Hepatocyte (in vitro differentiated cells): ENCODE data around the gene PSMA3.

Experiments used
- EZH2 ChIP-seq: fragments of 200-600 bp; sonication (generic); IDR thresholded peaks from 2 replicates; pipeline ENCODE4 v1.6.1; 2016; ENCODE audit warnings: antibody characterized with exemption, mild to moderate bottlenecking, borderline replicate concordance
- EZH2phosphoT487 ChIP-seq: fragments of 200-600 bp; sonication (generic); IDR thresholded peaks from one replicate; pipeline ENCODE4 v1.6.1; 2018; ENCODE audit warnings: antibody characterized with exemption, mild to moderate bottlenecking, low read depth, moderate library complexity; ENCODE audit not compliant: unreplicated experiment, severe bottlenecking
- TF ChIP-seq, protein P1 (sequence below): fragments of 200-600 bp; sonication (generic); IDR thresholded peaks from 2 replicates; pipeline ENCODE4 v1.5.1; 2016; ENCODE audit warnings: antibody characterized with exemption, mild to moderate bottlenecking; ENCODE audit not compliant: poor library complexity

DNA sequence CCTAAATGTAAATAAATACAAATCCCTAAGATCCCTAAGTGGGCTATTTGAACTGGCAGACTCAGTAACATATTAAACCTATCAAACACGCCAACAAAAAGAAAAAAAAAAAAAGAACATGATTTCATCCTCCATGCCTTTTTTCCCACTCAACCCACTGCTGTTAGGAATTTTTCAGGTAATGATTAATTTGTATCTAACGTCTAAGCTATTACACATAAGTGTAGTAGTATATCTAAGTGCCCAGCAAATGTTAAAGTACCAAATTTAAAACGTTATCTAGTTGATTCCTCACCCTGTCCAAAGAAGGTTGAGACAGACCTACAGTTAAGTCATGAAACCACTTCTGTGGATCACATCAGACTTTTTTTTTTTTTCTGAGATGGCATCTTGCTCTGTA lies 37.3 kb downstream of the PSMA3 start:
- TF ChIP-seq, protein P1, sequence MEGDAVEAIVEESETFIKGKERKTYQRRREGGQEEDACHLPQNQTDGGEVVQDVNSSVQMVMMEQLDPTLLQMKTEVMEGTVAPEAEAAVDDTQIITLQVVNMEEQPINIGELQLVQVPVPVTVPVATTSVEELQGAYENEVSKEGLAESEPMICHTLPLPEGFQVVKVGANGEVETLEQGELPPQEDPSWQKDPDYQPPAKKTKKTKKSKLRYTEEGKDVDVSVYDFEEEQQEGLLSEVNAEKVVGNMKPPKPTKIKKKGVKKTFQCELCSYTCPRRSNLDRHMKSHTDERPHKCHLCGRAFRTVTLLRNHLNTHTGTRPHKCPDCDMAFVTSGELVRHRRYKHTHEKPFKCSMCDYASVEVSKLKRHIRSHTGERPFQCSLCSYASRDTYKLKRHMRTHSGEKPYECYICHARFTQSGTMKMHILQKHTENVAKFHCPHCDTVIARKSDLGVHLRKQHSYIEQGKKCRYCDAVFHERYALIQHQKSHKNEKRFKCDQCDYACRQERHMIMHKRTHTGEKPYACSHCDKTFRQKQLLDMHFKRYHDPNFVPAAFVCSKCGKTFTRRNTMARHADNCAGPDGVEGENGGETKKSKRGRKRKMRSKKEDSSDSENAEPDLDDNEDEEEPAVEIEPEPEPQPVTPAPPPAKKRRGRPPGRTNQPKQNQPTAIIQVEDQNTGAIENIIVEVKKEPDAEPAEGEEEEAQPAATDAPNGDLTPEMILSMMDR = no peak
- TF ChIP-seq EZH2 (no peak), EZH2phosphoT487 (no peak)
